PFSK-1 (cell line): ENCODE results near the gene BEND6.

Experiments
- FOXP2 ChIP-seq: optimal IDR thresholded peaks from 2 replicates; pipeline ENCODE3; 2011; ENCODE audit warnings: borderline replicate concordance, control low read depth, inconsistent platforms; ENCODE audit not compliant: insufficient read depth; ENCODE audit errors: extremely low read length, extremely low read depth
- POLR2AphosphoS5 ChIP-seq: IDR thresholded peaks from 2 replicates; pipeline ENCODE4 v1.6.1; 2012; ENCODE audit warnings: low read depth, mild to moderate bottlenecking, control low read depth, low read length, moderate library complexity
- SIN3A ChIP-seq: IDR thresholded peaks from 2 replicates; pipeline ENCODE4 v1.6.1; 2012; ENCODE audit warnings: mild to moderate bottlenecking, low read length, moderate library complexity, borderline replicate concordance; ENCODE audit not compliant: insufficient read depth
- TAF1 ChIP-seq: IDR thresholded peaks from 2 replicates; pipeline ENCODE4 v1.6.1; 2012; ENCODE audit warnings: low read length, control low read depth, borderline replicate concordance; ENCODE audit not compliant: insufficient read depth
- TF ChIP-seq, protein P1 (sequence below), 2 experiments: IDR thresholded peaks; 2 replicates each; pipeline versions ENCODE4 v1.6.1 to v1.8.0; 2011 to 2012; ENCODE audit warnings: low read depth in 2 of 2, low read length in 2 of 2, control low read depth in 1 of 2, inconsistent platforms in 1 of 2, mild to moderate bottlenecking in 1 of 2, moderate library complexity in 1 of 2; ENCODE audit not compliant: insufficient read depth in 1 of 2

Gene BEND6

DNA sequence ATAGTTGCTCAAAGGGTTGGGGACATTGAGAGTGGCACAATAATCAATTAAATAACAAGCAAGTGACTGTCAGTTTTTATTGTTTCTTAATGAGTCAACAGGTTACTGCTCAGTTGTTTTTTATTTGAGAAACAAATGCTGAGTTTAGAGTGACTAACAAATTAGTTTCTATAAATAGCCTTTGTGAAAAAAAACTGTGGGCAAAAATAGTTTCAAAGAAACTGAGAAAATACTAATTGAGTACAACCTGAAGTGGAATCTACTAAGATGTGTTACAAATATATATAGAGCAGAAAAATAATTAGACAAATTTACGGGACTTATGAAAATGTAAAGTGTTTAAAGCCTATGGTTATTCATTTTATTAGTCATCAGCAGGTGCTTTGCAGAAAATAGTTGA, 22.3 kb downstream of the BEND6 start:
- TF ChIP-seq SIN3A: no peak
- TF ChIP-seq, protein P1, sequence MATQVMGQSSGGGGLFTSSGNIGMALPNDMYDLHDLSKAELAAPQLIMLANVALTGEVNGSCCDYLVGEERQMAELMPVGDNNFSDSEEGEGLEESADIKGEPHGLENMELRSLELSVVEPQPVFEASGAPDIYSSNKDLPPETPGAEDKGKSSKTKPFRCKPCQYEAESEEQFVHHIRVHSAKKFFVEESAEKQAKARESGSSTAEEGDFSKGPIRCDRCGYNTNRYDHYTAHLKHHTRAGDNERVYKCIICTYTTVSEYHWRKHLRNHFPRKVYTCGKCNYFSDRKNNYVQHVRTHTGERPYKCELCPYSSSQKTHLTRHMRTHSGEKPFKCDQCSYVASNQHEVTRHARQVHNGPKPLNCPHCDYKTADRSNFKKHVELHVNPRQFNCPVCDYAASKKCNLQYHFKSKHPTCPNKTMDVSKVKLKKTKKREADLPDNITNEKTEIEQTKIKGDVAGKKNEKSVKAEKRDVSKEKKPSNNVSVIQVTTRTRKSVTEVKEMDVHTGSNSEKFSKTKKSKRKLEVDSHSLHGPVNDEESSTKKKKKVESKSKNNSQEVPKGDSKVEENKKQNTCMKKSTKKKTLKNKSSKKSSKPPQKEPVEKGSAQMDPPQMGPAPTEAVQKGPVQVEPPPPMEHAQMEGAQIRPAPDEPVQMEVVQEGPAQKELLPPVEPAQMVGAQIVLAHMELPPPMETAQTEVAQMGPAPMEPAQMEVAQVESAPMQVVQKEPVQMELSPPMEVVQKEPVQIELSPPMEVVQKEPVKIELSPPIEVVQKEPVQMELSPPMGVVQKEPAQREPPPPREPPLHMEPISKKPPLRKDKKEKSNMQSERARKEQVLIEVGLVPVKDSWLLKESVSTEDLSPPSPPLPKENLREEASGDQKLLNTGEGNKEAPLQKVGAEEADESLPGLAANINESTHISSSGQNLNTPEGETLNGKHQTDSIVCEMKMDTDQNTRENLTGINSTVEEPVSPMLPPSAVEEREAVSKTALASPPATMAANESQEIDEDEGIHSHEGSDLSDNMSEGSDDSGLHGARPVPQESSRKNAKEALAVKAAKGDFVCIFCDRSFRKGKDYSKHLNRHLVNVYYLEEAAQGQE (IDR thresholded peaks at IDR 0.05; ENCODE audit: insufficient read depth in 1 of 2, low read depth in 2 of 2, low read length in 2 of 2): no peak
- TF ChIP-seq FOXP2: no peak
- no peak for TF ChIP-seq POLR2AphosphoS5

DNA sequence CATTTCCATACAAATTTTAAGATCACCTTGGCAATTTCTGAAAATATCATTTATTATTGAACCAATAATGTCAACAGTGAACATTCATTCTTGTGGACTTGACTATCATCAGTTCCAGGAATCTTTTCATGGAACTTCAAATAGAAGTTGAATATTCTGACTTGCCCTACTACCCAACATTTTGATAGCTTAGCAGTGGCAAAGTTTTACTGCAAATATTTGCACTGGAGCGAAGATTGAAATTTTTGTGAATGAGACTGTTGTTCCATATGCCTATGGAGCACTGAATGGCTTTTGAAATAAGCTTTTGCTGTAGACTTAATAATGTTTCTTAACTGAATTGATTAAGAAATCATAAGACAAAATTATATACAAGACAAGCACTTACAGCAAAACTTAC, 23.6 kb downstream of the BEND6 start:
- no peak for TF ChIP-seq FOXP2
- TF ChIP-seq, protein P1 (IDR thresholded peaks at IDR 0.05; ENCODE audit: insufficient read depth in 1 of 2, low read depth in 2 of 2, low read length in 2 of 2): no peak
- TF ChIP-seq POLR2AphosphoS5: no peak
- no peak for TF ChIP-seq SIN3A
- no peak for TF ChIP-seq TAF1

DNA sequence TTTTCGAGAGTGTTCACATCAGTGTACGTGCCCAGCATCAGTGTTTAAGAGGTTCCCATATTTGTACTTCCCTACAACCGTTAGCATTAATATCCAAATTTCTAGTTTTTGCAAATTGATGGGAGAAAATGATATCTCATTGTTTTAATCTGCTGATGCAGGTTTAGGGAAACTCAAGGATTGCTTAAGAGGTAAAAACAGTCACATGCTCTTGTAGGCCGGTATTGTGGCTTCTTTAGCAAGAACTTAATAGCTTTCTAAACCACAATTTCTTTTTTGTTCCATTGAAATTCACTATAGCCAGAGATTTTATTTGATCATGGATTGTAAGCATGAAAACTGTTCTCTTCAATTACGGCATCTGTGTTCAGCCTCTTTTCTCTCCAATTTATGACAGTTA, 29.5 kb downstream of the BEND6 start:
- TF ChIP-seq FOXP2 (no peak), POLR2AphosphoS5 (no peak), TAF1 (no peak), SIN3A (no peak)
- TF ChIP-seq, protein P1 (IDR thresholded peaks at IDR 0.05; ENCODE audit: insufficient read depth in 1 of 2, low read depth in 2 of 2, low read length in 2 of 2): no peak

DNA sequence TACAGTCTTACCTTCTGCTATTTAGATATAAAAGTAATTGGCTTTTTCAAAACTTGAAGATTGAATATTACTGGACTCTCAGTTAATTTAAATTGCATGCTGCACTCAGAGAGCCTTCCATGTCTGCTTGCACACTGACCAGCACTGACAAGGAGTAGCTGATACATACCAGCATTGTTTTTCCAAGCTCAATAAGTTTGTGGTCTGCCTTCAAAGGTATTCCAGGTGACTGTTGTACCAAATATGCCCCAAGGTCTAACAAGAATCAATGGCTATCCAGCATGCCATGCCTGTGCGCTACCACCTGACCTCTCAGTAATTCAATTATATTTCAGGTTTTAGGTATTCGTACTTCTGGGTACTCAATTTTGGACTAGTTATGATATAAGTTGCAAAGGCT, 30.0 kb downstream of the BEND6 start:
- TF ChIP-seq FOXP2: no peak
- TF ChIP-seq TAF1: no peak
- TF ChIP-seq, protein P1 (IDR thresholded peaks at IDR 0.05; ENCODE audit: insufficient read depth in 1 of 2, low read depth in 2 of 2, low read length in 2 of 2): no peak
- no peak for TF ChIP-seq POLR2AphosphoS5
- TF ChIP-seq SIN3A: no peak

DNA sequence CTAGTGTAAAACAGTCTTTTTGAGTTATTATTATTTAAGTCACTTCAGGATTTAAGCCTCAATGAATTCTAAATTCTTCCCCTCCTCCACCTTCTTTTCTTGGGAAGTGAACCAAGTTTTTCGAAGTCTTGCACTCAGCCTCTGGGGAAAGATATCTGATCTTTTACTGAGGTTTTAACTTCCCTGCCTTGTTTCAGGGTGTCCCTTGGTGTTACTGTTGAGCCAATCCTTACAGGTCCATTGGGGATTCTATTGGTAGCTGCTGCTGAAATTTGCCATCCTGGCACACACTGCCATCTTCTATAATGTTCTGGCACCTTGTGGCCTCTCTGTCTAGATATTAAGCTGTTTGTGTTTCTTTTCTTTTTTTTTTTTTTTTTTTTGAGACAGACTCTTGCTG, 31.7 kb downstream of the BEND6 start:
- no peak for TF ChIP-seq SIN3A
- TF ChIP-seq FOXP2: no peak
- TF ChIP-seq TAF1: no peak
- TF ChIP-seq POLR2AphosphoS5: no peak
- TF ChIP-seq, protein P1 (IDR thresholded peaks at IDR 0.05; ENCODE audit: insufficient read depth in 1 of 2, low read depth in 2 of 2, low read length in 2 of 2): no peak
